Prostate gland (tissue), 2 donors: Measurements from ENCODE around the gene MBOAT2.
"Not testable (repeated sequence)": the region's sequence is repeated elsewhere in the genome, so short reads cannot be mapped to it uniquely, and the experiment has no call there.

Experiments used
- CTCF ChIP-seq, 4 experiments: fragments of 200-600 bp in 2 of 4; fragments of 450-650 bp in 2 of 4; sonication (generic) in 2 of 4; IDR thresholded peaks; 1 replicate in 3 of 4; 2 replicates in 1 of 4; pipeline ENCODE4 v1.5.1; 2016 to 2019; ENCODE audit warnings: antibody characterized with exemption in 4 of 4, mild to moderate bottlenecking in 2 of 4, moderate library complexity in 2 of 4
- POLR2A ChIP-seq: fragments of 450-650 bp; IDR thresholded peaks from one replicate; pipeline ENCODE4 v1.6.1; 2016; ENCODE audit warnings: antibody characterized with exemption, mild to moderate bottlenecking
- POLR2AphosphoS5 ChIP-seq: sonication (generic); formaldehyde crosslinking; IDR thresholded peaks from one replicate; pipeline ENCODE4 v1.6.1; 2017; ENCODE audit warnings: antibody characterized with exemption

GRCh38 chr2:8897206-8897605 lies 106.3 kb downstream of the MBOAT2 start:
- TF ChIP-seq CTCF (IDR thresholded peaks at IDR 0.05); POLR2AphosphoS5; POLR2A: not testable (repeated sequence)
